Skeletal muscle cell (primary cell): Measurements from ENCODE around the gene KCNH1.
"Not testable (repeated sequence)": the region's sequence is repeated elsewhere in the genome, so short reads cannot be mapped to it uniquely, and the experiment has no call there.

Experiments used
- DNase-seq: peaks from one replicate; pipeline ENCODE4 v3.0.0-alpha.2; 2010; ENCODE audit warnings: low read depth
- H3K4me3 ChIP-seq: 2 replicates; pipeline ENCODE4 v1.5.1; 2011; ENCODE audit warnings: low read depth, mild to moderate bottlenecking, control low read depth, low read length, moderate library complexity

KCNH1 gene

GRCh38 chr1:211113566-211113965 lies 20.4 kb downstream of the KCNH1 start:
- H3K4me3 ChIP-seq: no peak overlapping the region
- no peak for DNase-seq

- H3K4me3 ChIP-seq: no peak overlapping the region
- DNase-seq: no peak
Observed at GRCh38 chr1:211111351-211111750, 22.6 kb downstream of the KCNH1 start.

- DNase-seq: no peak
- H3K4me3 ChIP-seq: no peak overlapping the region
Observed at GRCh38 chr1:211101481-211101880, 32.5 kb downstream of the KCNH1 start.

- DNase-seq: no peak
- no peak overlapping the region for H3K4me3 ChIP-seq
Observed at GRCh38 chr1:211099393-211099792, 34.6 kb downstream of the KCNH1 start.

- no peak overlapping the region for H3K4me3 ChIP-seq
- no peak for DNase-seq
Observed at GRCh38 chr1:211095381-211095780, 38.6 kb downstream of the KCNH1 start.

- H3K4me3 ChIP-seq: no peak overlapping the region
- DNase-seq: no peak
Observed at GRCh38 chr1:211092955-211093354, 41.0 kb downstream of the KCNH1 start.

GRCh38 chr1:211091867-211092266 lies 42.1 kb downstream of the KCNH1 start:
- DNase-seq: no peak
- no peak overlapping the region for H3K4me3 ChIP-seq

- no peak overlapping the region for H3K4me3 ChIP-seq
- no peak for DNase-seq
Observed at GRCh38 chr1:211089536-211089935, 44.4 kb downstream of the KCNH1 start.

- H3K4me3 ChIP-seq: no peak overlapping the region
- no peak for DNase-seq
Observed at GRCh38 chr1:211088156-211088555, 45.8 kb downstream of the KCNH1 start.

- H3K4me3 ChIP-seq: no peak overlapping the region
- no peak for DNase-seq
Observed at GRCh38 chr1:211082824-211083223, 51.1 kb downstream of the KCNH1 start.

- not testable (repeated sequence) for DNase-seq, H3K4me3 ChIP-seq
Observed at GRCh38 chr1:211081447-211081846, 52.5 kb downstream of the KCNH1 start.

- DNase-seq: no peak
- no peak overlapping the region for H3K4me3 ChIP-seq
Observed at GRCh38 chr1:211068976-211069375, 65.0 kb downstream of the KCNH1 start.

GRCh38 chr1:211066781-211067384 lies 67.1 kb downstream of the KCNH1 start:
- no peak overlapping the region for H3K4me3 ChIP-seq
- DNase-seq: no peak

- DNase-seq, H3K4me3 ChIP-seq: not testable (repeated sequence)
Observed at GRCh38 chr1:211041838-211042237, 92.1 kb downstream of the KCNH1 start.

- no peak overlapping the region for H3K4me3 ChIP-seq
- peak; percentile 70 for DNase-seq
Observed at GRCh38 chr1:211037095-211037494, 96.9 kb downstream of the KCNH1 start.

GRCh38 chr1:211036381-211037060 lies 97.4 kb downstream of the KCNH1 start:
- H3K4me3 ChIP-seq: no peak overlapping the region
- DNase-seq: no peak

- no peak overlapping the region for H3K4me3 ChIP-seq
- no peak for DNase-seq
Observed at GRCh38 chr1:211035821-211036380, 98.0 kb downstream of the KCNH1 start.

- H3K4me3 ChIP-seq: no peak overlapping the region
- no peak for DNase-seq
Observed at GRCh38 chr1:211033921-211034525, 99.9 kb downstream of the KCNH1 start.

GRCh38 chr1:211024901-211025300 lies 109.0 kb downstream of the KCNH1 start:
- DNase-seq: no peak

GRCh38 chr1:211019266-211019665 lies 114.7 kb downstream of the KCNH1 start:
- no peak overlapping the region for H3K4me3 ChIP-seq

More at GRCh38 chr1:211024901-211025300, 109.0 kb downstream of the KCNH1 start:
- H3K4me3 ChIP-seq: no peak overlapping the region

GRCh38 chr1:211018690-211019089 lies 115.3 kb downstream of the KCNH1 start:
- DNase-seq: no peak
- no peak overlapping the region for H3K4me3 ChIP-seq

More at GRCh38 chr1:211019266-211019665, 114.7 kb downstream of the KCNH1 start:
- DNase-seq: no peak
